NK-92 (cell line): ENCODE results near the gene LUZP2.

ENCODE experiments used
- DNase-seq: peaks from one replicate; lab custom pipeline; 2025; ENCODE audit not compliant: unreplicated experiment; lab: John Stamatoyannopoulos, UW

Gene LUZP2

GRCh38 chr11:25065746-25066145 lies 568.9 kb downstream of the LUZP2 start:
- no peak for DNase-seq

- no peak for DNase-seq
These were observed 569.9 kb downstream of the LUZP2 start for GRCh38 chr11:25066706-25067105.

GRCh38 chr11:25068451-25068850 lies 571.6 kb downstream of the LUZP2 start:
- DNase-seq, result no peak

- DNase-seq, result no peak
These were observed 597.4 kb downstream of the LUZP2 start for GRCh38 chr11:25094085-25094802.

- no peak for DNase-seq
These were observed 622.6 kb downstream of the LUZP2 start for GRCh38 chr11:25119416-25119815.
